NB4 (cell line): ENCODE measurements around the gene CREB3L2.

Experiments
- MYC ChIP-seq: IDR thresholded peaks from 2 replicates; pipeline ENCODE4 v1.6.1; 2011; ENCODE audit warnings: low read depth, low read length
- POLR2A ChIP-seq: IDR thresholded peaks from 2 replicates; pipeline ENCODE4 v1.6.1; 2011; ENCODE audit warnings: mild to moderate bottlenecking; ENCODE audit not compliant: insufficient read length; ENCODE audit errors: extremely low read depth
- TF ChIP-seq, protein P1 (sequence below): IDR thresholded peaks from 2 replicates; pipeline ENCODE4 v1.6.1; 2011; ENCODE audit warnings: low read depth, low read length
- TF ChIP-seq, protein P2 (sequence below): IDR thresholded peaks from one replicate; pipeline ENCODE4 v1.5.1; 2012; ENCODE audit warnings: low read depth, low read length

DNA sequence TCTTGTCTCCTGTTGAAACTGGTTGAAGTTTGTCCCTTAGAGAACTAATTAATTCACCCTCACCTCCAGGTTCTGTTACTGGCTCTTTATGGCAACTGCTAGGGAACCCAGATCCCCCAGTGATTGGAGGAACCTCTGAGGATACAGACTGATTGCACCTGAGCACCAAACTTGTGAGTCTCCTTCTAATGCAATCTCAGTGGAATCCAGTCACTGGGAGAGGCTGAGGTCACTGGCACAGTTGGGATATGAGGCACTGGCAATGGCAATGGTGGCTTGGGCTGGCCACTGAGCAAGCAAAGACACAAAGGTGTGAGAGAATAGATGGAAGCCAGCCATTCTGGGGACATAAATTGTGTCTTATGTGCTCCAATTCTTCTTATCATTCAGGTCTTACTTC is 149.8 kb downstream of the CREB3L2 start:
- TF ChIP-seq, protein P1, sequence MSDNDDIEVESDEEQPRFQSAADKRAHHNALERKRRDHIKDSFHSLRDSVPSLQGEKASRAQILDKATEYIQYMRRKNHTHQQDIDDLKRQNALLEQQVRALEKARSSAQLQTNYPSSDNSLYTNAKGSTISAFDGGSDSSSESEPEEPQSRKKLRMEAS = no peak
- TF ChIP-seq, protein P2, sequence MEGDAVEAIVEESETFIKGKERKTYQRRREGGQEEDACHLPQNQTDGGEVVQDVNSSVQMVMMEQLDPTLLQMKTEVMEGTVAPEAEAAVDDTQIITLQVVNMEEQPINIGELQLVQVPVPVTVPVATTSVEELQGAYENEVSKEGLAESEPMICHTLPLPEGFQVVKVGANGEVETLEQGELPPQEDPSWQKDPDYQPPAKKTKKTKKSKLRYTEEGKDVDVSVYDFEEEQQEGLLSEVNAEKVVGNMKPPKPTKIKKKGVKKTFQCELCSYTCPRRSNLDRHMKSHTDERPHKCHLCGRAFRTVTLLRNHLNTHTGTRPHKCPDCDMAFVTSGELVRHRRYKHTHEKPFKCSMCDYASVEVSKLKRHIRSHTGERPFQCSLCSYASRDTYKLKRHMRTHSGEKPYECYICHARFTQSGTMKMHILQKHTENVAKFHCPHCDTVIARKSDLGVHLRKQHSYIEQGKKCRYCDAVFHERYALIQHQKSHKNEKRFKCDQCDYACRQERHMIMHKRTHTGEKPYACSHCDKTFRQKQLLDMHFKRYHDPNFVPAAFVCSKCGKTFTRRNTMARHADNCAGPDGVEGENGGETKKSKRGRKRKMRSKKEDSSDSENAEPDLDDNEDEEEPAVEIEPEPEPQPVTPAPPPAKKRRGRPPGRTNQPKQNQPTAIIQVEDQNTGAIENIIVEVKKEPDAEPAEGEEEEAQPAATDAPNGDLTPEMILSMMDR = no peak
- TF ChIP-seq POLR2A (no peak), MYC (no peak)
